ENCODE measurements around the gene AGMO.

DNA sequence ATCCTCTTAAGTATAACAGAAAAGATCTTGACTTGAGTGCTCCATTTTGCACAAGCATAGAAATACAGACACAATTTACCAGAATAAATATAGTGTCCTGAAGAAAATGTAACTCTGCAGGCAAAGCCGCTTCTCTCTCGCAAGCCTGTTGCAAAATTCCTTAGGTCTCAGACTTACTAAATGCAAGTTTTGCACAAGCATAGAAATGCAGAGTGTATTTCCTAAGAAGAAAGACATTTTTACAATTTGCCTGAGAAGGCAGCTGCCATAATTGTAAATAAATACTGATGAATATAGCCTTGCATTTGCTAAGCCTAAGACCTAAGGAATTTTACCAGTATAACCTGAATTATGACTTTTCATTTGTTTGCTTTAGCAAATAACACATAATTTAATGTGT lies 67.1 kb downstream of the AGMO start:
- TF ChIP-seq, protein P1, sequence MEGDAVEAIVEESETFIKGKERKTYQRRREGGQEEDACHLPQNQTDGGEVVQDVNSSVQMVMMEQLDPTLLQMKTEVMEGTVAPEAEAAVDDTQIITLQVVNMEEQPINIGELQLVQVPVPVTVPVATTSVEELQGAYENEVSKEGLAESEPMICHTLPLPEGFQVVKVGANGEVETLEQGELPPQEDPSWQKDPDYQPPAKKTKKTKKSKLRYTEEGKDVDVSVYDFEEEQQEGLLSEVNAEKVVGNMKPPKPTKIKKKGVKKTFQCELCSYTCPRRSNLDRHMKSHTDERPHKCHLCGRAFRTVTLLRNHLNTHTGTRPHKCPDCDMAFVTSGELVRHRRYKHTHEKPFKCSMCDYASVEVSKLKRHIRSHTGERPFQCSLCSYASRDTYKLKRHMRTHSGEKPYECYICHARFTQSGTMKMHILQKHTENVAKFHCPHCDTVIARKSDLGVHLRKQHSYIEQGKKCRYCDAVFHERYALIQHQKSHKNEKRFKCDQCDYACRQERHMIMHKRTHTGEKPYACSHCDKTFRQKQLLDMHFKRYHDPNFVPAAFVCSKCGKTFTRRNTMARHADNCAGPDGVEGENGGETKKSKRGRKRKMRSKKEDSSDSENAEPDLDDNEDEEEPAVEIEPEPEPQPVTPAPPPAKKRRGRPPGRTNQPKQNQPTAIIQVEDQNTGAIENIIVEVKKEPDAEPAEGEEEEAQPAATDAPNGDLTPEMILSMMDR (conservative IDR thresholded peaks at IDR 0.05; ENCODE audit: low read depth, low read length): no peak
- TF ChIP-seq EZH2phosphoT487 (IDR thresholded peaks at IDR 0.05; ENCODE audit: borderline replicate concordance, low read length): no peak
- TF ChIP-seq EZH2 (IDR thresholded peaks at IDR 0.05; ENCODE audit: low read length, unreplicated experiment): no peak

Data from PC-3 (cell line).